ENCODE results near the gene DMD. TPM values are rescaled to one million over a fixed set of nuclear protein-coding genes. Genes with fewer than 3 reads are reported as not detected.

The DMD gene
- total RNA-seq, 1 donor, result 32.4 TPM

GRCh38 chrX:32687379-32687778, 524.0 kb downstream of the DMD start:
- DNase-seq (ENCODE audit: low read depth), result no peak
- H3K4me3 ChIP-seq (ENCODE audit: low read depth, low read length), result no peak overlapping the region
- no peak for TF ChIP-seq CTCF (IDR thresholded peaks at IDR 0.05; ENCODE audit: insufficient read depth, low read depth, low read length)

GRCh38 chrX:32678487-32678886, 532.9 kb downstream of the DMD start:
- TF ChIP-seq CTCF (IDR thresholded peaks at IDR 0.05; ENCODE audit: insufficient read depth, low read depth, low read length), result no peak
- no peak for DNase-seq (ENCODE audit: low read depth)
- H3K4me3 ChIP-seq (ENCODE audit: low read depth, low read length), result no peak overlapping the region

GRCh38 chrX:32673193-32673592, 538.2 kb downstream of the DMD start:
- no peak overlapping the region for H3K4me3 ChIP-seq (ENCODE audit: low read depth, low read length)
- TF ChIP-seq CTCF (IDR thresholded peaks at IDR 0.05; ENCODE audit: insufficient read depth, low read depth, low read length), result no peak
- DNase-seq (ENCODE audit: low read depth), result no peak

- no peak for TF ChIP-seq CTCF (IDR thresholded peaks at IDR 0.05; ENCODE audit: insufficient read depth, low read depth, low read length)
Measured at GRCh38 chrX:32662516-32662915, 548.8 kb downstream of the DMD start.

GRCh38 chrX:32644476-32645245, 566.7 kb downstream of the DMD start:
- H3K4me3 ChIP-seq (ENCODE audit: low read depth, low read length), result no peak overlapping the region
- no peak for DNase-seq (ENCODE audit: low read depth)
- no peak for TF ChIP-seq CTCF (IDR thresholded peaks at IDR 0.05; ENCODE audit: insufficient read depth, low read depth, low read length)

More at GRCh38 chrX:32662516-32662915, 548.8 kb downstream of the DMD start:
- H3K4me3 ChIP-seq (ENCODE audit: low read depth, low read length), result no peak overlapping the region
- no peak for DNase-seq (ENCODE audit: low read depth)

- TF ChIP-seq CTCF (IDR thresholded peaks at IDR 0.05; ENCODE audit: insufficient read depth, low read depth, low read length), result no peak
- no peak for DNase-seq (ENCODE audit: low read depth)
- H3K4me3 ChIP-seq (ENCODE audit: low read depth, low read length), result no peak overlapping the region
Measured at GRCh38 chrX:32642283-32642682, 569.1 kb downstream of the DMD start.

GRCh38 chrX:32618154-32618553, 593.2 kb downstream of the DMD start:
- TF ChIP-seq CTCF (IDR thresholded peaks at IDR 0.05; ENCODE audit: insufficient read depth, low read depth, low read length), result no peak
- DNase-seq (ENCODE audit: low read depth), result no peak
- H3K4me3 ChIP-seq (ENCODE audit: low read depth, low read length), result no peak overlapping the region
